Esophagus squamous epithelium (tissue), 4 donors: ENCODE measurements around the gene ACBD7.

Experiments
- CTCF ChIP-seq, 6 experiments: fragments of 450-650 bp in 4 of 6; fragments of 200-600 bp in 2 of 6; sonication (generic) in 2 of 6; IDR thresholded peaks; one replicate each; pipeline ENCODE4 v1.5.1; 2016 to 2019; ENCODE audit warnings: antibody characterized with exemption in 6 of 6, mild to moderate bottlenecking in 4 of 6, moderate library complexity in 4 of 6
- POLR2A ChIP-seq, 4 donors: fragments of 450-650 bp; IDR thresholded peaks; one replicate each; pipeline ENCODE4 v1.6.1; 2017; ENCODE audit warnings: antibody characterized with exemption in 4 of 4, mild to moderate bottlenecking in 4 of 4, moderate library complexity in 3 of 4

GRCh38 chr10:15118615-15119014, 30.0 kb upstream of the ACBD7 start:
- TF ChIP-seq CTCF (IDR thresholded peaks at IDR 0.05): no peak
- no peak for TF ChIP-seq POLR2A (IDR thresholded peaks at IDR 0.05)
